Cerebellar cortex (tissue), 1 donor: ENCODE data around the gene ZNF28.
"Not testable (repeated sequence)": the region's sequence is repeated elsewhere in the genome, so short reads cannot be mapped to it uniquely, and the experiment has no call there.

Experiments
- DNase-seq: peaks from one replicate; pipeline ENCODE4 v3.0.0-alpha.2; 2015; ENCODE audit warnings: low spot score

ZNF28 gene

GRCh38 chr19:52778811-52779210 lies 42.6 kb downstream of the ZNF28 start:
- no peak for DNase-seq

- not testable (repeated sequence) for DNase-seq
Measured at GRCh38 chr19:52756447-52756846, 65.0 kb downstream of the ZNF28 start.

- no peak for DNase-seq
Measured at GRCh38 chr19:52749780-52750179, 71.7 kb downstream of the ZNF28 start.

GRCh38 chr19:52748336-52748950 lies 73.0 kb downstream of the ZNF28 start:
- DNase-seq = peak; percentile 22
